MM.1S (cell line): ENCODE results near the gene CLIC4.

Experiments used
- DNase-seq: peaks from one replicate; pipeline ENCODE4 v3.0.0-alpha.2; 2015
- H2AFZ ChIP-seq: fragments of 300-600 bp; sonication (generic); 2 replicates; pipeline ENCODE4 v1.6.0; 2016; ENCODE audit warnings: antibody characterized with exemption, low read length
- H3F3A ChIP-seq: fragments of 300-600 bp; sonication (generic); 2 replicates; pipeline ENCODE4 v1.6.1; 2016; ENCODE audit warnings: mild to moderate bottlenecking, antibody characterized with exemption, low read length, moderate library complexity, mixed read lengths; ENCODE audit not compliant: insufficient read depth
- H3K27ac ChIP-seq: fragments of 300-600 bp; sonication (generic); 2 replicates; pipeline ENCODE4 v1.5.1; 2016; ENCODE audit warnings: mild to moderate bottlenecking, low read length
- H3K27me3 ChIP-seq: fragments of 300-600 bp; sonication (generic); replicated peaks from 2 replicates; pipeline ENCODE4 v1.6.0; 2016; ENCODE audit warnings: low read length; ENCODE audit not compliant: insufficient read depth
- H3K36me3 ChIP-seq: fragments of 300-600 bp; sonication (generic); replicated peaks from 2 replicates; pipeline ENCODE4 v1.6.1; 2016; ENCODE audit warnings: mild to moderate bottlenecking, low read length, mixed read lengths; ENCODE audit not compliant: insufficient read depth
- H3K4me1 ChIP-seq: fragments of 300-600 bp; sonication (generic); 2 replicates; pipeline ENCODE4 v1.6.1; 2016; ENCODE audit warnings: low read length, mixed read lengths
- H3K4me2 ChIP-seq: fragments of 300-600 bp; sonication (generic); 2 replicates; pipeline ENCODE4 v1.6.0; 2016; ENCODE audit warnings: low read depth, low read length
- H3K4me3 ChIP-seq: fragments of 300-600 bp; sonication (generic); 2 replicates; pipeline ENCODE4 v1.5.1; 2016; ENCODE audit warnings: low read length, mixed read lengths
- H3K79me2 ChIP-seq: fragments of 300-600 bp; sonication (generic); 2 replicates; pipeline ENCODE4 v1.6.1; 2016; ENCODE audit warnings: mixed run types, low read length, mixed read lengths
- H3K9ac ChIP-seq: fragments of 300-600 bp; sonication (generic); 2 replicates; pipeline ENCODE4 v1.6.1; 2016; ENCODE audit warnings: low read length, mixed read lengths
- H3K9me2 ChIP-seq: fragments of 300-600 bp; sonication (generic); replicated peaks from 2 replicates; pipeline ENCODE4 v1.6.1; 2016; ENCODE audit warnings: mild to moderate bottlenecking, low read length, mixed read lengths; ENCODE audit not compliant: insufficient read depth
- H3K9me3 ChIP-seq: fragments of 300-600 bp; sonication (generic); replicated peaks from 2 replicates; pipeline ENCODE4 v1.6.1; 2016; ENCODE audit warnings: mild to moderate bottlenecking, low read length, mixed read lengths; ENCODE audit not compliant: insufficient read depth
- H4K20me1 ChIP-seq: fragments of 300-600 bp; sonication (generic); 2 replicates; pipeline ENCODE4 v1.6.1; 2016; ENCODE audit warnings: mild to moderate bottlenecking, low read length, moderate library complexity, mixed read lengths; ENCODE audit not compliant: insufficient read depth
- EZH2 ChIP-seq: fragments of 300-600 bp; sonication (generic); optimal IDR thresholded peaks from 2 replicates; pipeline ENCODE3; 2017; ENCODE audit warnings: low read depth, mild to moderate bottlenecking, antibody characterized with exemption, low read length, mixed read lengths
- EZH2phosphoT487 ChIP-seq: fragments of 300-600 bp; sonication (generic); IDR thresholded peaks from 2 replicates; pipeline ENCODE4 v1.6.1; 2018; ENCODE audit warnings: antibody characterized with exemption, low read length
- TF ChIP-seq, protein P1 (sequence below): fragments of 300-600 bp; sonication (generic); IDR thresholded peaks from 2 replicates; pipeline ENCODE4 v1.5.1; 2016; ENCODE audit warnings: antibody characterized with exemption, low read length, mixed read lengths

CLIC4 gene

GRCh38 chr1:24875991-24876506 lies 130.8 kb downstream of the CLIC4 start:
- no peaks in the 10 kb centered on the region for H3K4me1 ChIP-seq
- H3K9ac ChIP-seq: no peak overlapping the region
- no peaks in the 10 kb centered on the region for H3K9me3 ChIP-seq
- H3K27ac ChIP-seq: no peak overlapping the region
- no peaks in the 10 kb centered on the region for H3K36me3 ChIP-seq
- no peaks in the 10 kb centered on the region for H3K9me2 ChIP-seq
- no peak overlapping the region for H2AFZ ChIP-seq
- H4K20me1 ChIP-seq: no peaks in the 10 kb centered on the region
- no peak for DNase-seq
- TF ChIP-seq EZH2 (no peak), EZH2phosphoT487 (no peak)
- TF ChIP-seq, protein P1, sequence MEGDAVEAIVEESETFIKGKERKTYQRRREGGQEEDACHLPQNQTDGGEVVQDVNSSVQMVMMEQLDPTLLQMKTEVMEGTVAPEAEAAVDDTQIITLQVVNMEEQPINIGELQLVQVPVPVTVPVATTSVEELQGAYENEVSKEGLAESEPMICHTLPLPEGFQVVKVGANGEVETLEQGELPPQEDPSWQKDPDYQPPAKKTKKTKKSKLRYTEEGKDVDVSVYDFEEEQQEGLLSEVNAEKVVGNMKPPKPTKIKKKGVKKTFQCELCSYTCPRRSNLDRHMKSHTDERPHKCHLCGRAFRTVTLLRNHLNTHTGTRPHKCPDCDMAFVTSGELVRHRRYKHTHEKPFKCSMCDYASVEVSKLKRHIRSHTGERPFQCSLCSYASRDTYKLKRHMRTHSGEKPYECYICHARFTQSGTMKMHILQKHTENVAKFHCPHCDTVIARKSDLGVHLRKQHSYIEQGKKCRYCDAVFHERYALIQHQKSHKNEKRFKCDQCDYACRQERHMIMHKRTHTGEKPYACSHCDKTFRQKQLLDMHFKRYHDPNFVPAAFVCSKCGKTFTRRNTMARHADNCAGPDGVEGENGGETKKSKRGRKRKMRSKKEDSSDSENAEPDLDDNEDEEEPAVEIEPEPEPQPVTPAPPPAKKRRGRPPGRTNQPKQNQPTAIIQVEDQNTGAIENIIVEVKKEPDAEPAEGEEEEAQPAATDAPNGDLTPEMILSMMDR: no peak
- H3K79me2 ChIP-seq: no peaks in the 10 kb centered on the region
- H3K27me3 ChIP-seq: no peaks in the 10 kb centered on the region
- H3K4me2 ChIP-seq: no peak overlapping the region
- no peaks in the 10 kb centered on the region for H3F3A ChIP-seq
- H3K4me3 ChIP-seq: no peak overlapping the region

DNA sequence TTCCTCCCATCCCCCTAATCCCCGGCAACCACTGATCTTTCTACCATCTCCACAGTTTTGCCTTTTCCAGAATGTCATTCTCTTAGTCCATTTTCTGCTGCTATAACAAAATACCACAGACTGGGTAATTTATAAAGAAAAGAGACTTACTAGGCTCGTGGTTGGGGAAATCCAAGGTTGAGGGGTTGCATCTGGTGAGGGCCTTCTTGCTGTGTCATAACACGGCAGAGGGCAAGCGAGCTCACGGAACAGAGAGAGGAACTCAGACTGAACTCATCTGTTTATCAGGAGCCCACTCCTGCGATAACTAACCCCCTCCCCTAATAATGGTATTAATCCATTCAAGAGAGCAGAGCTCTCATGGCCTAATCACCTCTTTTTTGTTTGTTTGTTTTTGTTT lies 132.8 kb downstream of the CLIC4 start:
- Histone ChIP-seq H4K20me1 (no peaks in the 10 kb centered on the region), H3K4me2 (no peak overlapping the region), H3K9me2 (no peaks in the 10 kb centered on the region), H2AFZ (no peak overlapping the region), H3K4me1 (no peaks in the 10 kb centered on the region), H3K4me3 (no peak overlapping the region), H3K9ac (no peak overlapping the region), H3K36me3 (no peaks in the 10 kb centered on the region), H3K79me2 (no peaks in the 10 kb centered on the region), H3K27ac (no peak overlapping the region), H3K9me3 (no peaks in the 10 kb centered on the region), H3F3A (no peaks in the 10 kb centered on the region), H3K27me3 (no peaks in the 10 kb centered on the region)
- TF ChIP-seq EZH2 (no peak), EZH2phosphoT487 (no peak)
- TF ChIP-seq, protein P1: no peak
- DNase-seq: no peak

DNA sequence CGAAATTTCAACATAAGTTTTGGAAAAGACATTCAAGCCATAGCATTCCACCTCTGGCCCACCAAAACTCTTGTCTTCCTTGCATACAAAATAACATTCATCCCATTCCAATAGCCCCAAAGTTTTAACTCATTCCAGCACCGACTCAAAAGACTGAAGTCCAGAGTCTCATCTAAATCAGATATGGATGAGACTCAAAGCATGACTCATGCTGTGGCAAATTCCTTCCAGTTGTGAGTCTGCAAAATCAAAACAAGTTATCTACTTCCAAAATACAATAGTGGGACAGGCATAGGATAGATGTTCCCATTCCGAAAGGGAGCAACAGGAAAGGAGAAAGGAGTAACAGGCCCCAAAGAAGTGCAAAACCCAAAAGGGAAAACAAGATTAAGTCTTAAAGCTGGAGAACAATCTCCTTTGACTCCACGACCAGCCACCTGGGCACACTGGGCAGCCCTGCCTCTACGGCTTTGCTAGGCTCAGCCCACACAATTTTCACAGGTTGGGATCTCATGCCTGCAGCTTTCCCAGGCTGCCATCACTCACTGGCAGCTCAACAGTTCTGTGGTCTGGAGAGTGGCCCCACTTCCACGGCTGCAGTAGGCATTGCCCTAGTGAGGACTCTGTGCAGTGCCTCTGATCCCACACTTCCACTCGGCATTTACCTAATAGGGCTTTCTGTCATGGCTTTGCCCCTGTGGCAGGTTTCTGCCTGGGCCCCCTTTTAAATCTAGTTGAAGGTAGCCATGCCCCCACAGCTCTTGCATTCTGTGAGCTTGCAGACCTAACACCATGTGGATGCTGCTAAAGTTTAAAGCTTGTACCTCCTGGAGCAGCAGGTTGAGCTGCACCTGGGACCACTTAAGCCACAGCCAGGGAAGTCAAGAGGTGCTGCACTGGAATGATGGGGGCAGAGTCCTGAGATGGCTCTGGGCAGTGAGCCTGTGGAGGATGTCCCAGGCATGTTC lies 133.8 kb downstream of the CLIC4 start:
- no peak overlapping the region for H3K4me2 ChIP-seq
- H3K4me1 ChIP-seq: no peaks in the 10 kb centered on the region
- H3K9me2 ChIP-seq: no peaks in the 10 kb centered on the region
- no peaks in the 10 kb centered on the region for H3K36me3 ChIP-seq
- no peaks in the 10 kb centered on the region for H3F3A ChIP-seq
- DNase-seq: no peak
- no peak overlapping the region for H3K9ac ChIP-seq
- no peak overlapping the region for H3K27ac ChIP-seq
- no peaks in the 10 kb centered on the region for H4K20me1 ChIP-seq
- H2AFZ ChIP-seq: no peak overlapping the region
- H3K4me3 ChIP-seq: no peak overlapping the region
- H3K9me3 ChIP-seq: no peaks in the 10 kb centered on the region
- TF ChIP-seq, protein P1: no peak
- TF ChIP-seq EZH2phosphoT487 (no peak), EZH2 (no peak)
- H3K79me2 ChIP-seq: no peaks in the 10 kb centered on the region
- H3K27me3 ChIP-seq: no peaks in the 10 kb centered on the region
